ENCODE results near the gene KRTAP9-1. TPM values are rescaled to one million over a fixed set of nuclear protein-coding genes. Genes with fewer than 3 reads are reported as not detected.

The KRTAP9-1 gene
- total RNA-seq, 2 experiments from 2014 or later, result not detected

GRCh38 chr17:41196068-41196467 is 6.4 kb downstream of the KRTAP9-1 start:
- Histone ChIP-seq H3K9me3 (ENCODE audit: low read length) (no peaks in the 10 kb centered on the region), H3K79me2 (ENCODE audit: insufficient read depth, low read depth, low read length) (no peaks in the 10 kb centered on the region), H2AFZ (ENCODE audit: low read length) (no peak overlapping the region), H3K4me2 (ENCODE audit: low read length) (no peak overlapping the region), H4K20me1 (ENCODE audit: insufficient read depth, low read length) (no peaks in the 10 kb centered on the region), H3K4me3 (ENCODE audit: low read depth, low read length, poor library complexity, severe bottlenecking) (no peak overlapping the region), H3K27ac (ENCODE audit: low read depth, low read length, poor library complexity, severe bottlenecking) (no peak overlapping the region), H3K36me3 (ENCODE audit: insufficient read depth, low read length) (no peaks in the 10 kb centered on the region), H3K9me2 (ENCODE audit: insufficient read depth, low read length) (no peaks in the 10 kb centered on the region), H3K4me1 (ENCODE audit: insufficient read depth, low read length, poor library complexity, severe bottlenecking) (no peaks in the 10 kb centered on the region)
- TF ChIP-seq, protein P1, sequence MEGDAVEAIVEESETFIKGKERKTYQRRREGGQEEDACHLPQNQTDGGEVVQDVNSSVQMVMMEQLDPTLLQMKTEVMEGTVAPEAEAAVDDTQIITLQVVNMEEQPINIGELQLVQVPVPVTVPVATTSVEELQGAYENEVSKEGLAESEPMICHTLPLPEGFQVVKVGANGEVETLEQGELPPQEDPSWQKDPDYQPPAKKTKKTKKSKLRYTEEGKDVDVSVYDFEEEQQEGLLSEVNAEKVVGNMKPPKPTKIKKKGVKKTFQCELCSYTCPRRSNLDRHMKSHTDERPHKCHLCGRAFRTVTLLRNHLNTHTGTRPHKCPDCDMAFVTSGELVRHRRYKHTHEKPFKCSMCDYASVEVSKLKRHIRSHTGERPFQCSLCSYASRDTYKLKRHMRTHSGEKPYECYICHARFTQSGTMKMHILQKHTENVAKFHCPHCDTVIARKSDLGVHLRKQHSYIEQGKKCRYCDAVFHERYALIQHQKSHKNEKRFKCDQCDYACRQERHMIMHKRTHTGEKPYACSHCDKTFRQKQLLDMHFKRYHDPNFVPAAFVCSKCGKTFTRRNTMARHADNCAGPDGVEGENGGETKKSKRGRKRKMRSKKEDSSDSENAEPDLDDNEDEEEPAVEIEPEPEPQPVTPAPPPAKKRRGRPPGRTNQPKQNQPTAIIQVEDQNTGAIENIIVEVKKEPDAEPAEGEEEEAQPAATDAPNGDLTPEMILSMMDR (conservative IDR thresholded peaks at IDR 0.05; ENCODE audit: low read length), result no peak
- TF ChIP-seq EZH2phosphoT487 (IDR thresholded peaks at IDR 0.05; ENCODE audit: borderline replicate concordance, low read depth, low read length), result no peak
- POLR2A ChIA-PET, result no interaction called here
- DNase-seq (ENCODE audit: low spot score), result no peak
- CTCF ChIA-PET (ENCODE audit: unreplicated experiment), result no interaction called here
- intact Hi-C loops (cut with micrococcal nuclease; ENCODE audit: unreplicated experiment), result no loop called here
- no TSS peak for BruUV-seq (replicated peaks)

GRCh38 chr17:41199421-41200078 is 9.9 kb downstream of the KRTAP9-1 start:
- intact Hi-C loops (cut with micrococcal nuclease; ENCODE audit: unreplicated experiment), result no loop called here
- no peak for DNase-seq (ENCODE audit: low spot score)
- H2AFZ ChIP-seq (ENCODE audit: low read length), result no peak overlapping the region
- H3K4me2 ChIP-seq (ENCODE audit: low read length), result no peak overlapping the region
- ChIA-PET CTCF (ENCODE audit: unreplicated experiment) (no interaction called here), POLR2A (no interaction called here)
- no peaks in the 10 kb centered on the region for H4K20me1 ChIP-seq (ENCODE audit: insufficient read depth, low read length)
- H3K36me3 ChIP-seq (ENCODE audit: insufficient read depth, low read length), result no peaks in the 10 kb centered on the region
- no TSS peak for BruUV-seq (replicated peaks)
- H3K9me2 ChIP-seq (ENCODE audit: insufficient read depth, low read length), result no peaks in the 10 kb centered on the region
- TF ChIP-seq EZH2phosphoT487 (IDR thresholded peaks at IDR 0.05; ENCODE audit: borderline replicate concordance, low read depth, low read length), result no peak
- TF ChIP-seq, protein P1 (conservative IDR thresholded peaks at IDR 0.05; ENCODE audit: low read length), result no peak
- no peak overlapping the region for H3K4me3 ChIP-seq (ENCODE audit: low read depth, low read length, poor library complexity, severe bottlenecking)
- no peaks in the 10 kb centered on the region for H3K79me2 ChIP-seq (ENCODE audit: insufficient read depth, low read depth, low read length)
- no peaks in the 10 kb centered on the region for H3K4me1 ChIP-seq (ENCODE audit: insufficient read depth, low read length, poor library complexity, severe bottlenecking)
- H3K9me3 ChIP-seq (ENCODE audit: low read length), result no peaks in the 10 kb centered on the region
- no peak overlapping the region for H3K27ac ChIP-seq (ENCODE audit: low read depth, low read length, poor library complexity, severe bottlenecking)

- no TSS peak for BruUV-seq (replicated peaks)
- H3K4me2 ChIP-seq (ENCODE audit: low read length), result no peak overlapping the region
- no peak overlapping the region for H3K4me3 ChIP-seq (ENCODE audit: low read depth, low read length, poor library complexity, severe bottlenecking)
- no peaks in the 10 kb centered on the region for H3K9me2 ChIP-seq (ENCODE audit: insufficient read depth, low read length)
- ChIA-PET CTCF (ENCODE audit: unreplicated experiment) (no interaction called here), POLR2A (no interaction called here)
- intact Hi-C loops (cut with micrococcal nuclease; ENCODE audit: unreplicated experiment), result no loop called here
- DNase-seq (ENCODE audit: low spot score), result no peak
- no peaks in the 10 kb centered on the region for H3K79me2 ChIP-seq (ENCODE audit: insufficient read depth, low read depth, low read length)
- H3K9me3 ChIP-seq (ENCODE audit: low read length), result no peaks in the 10 kb centered on the region
- no peak overlapping the region for H3K27ac ChIP-seq (ENCODE audit: low read depth, low read length, poor library complexity, severe bottlenecking)
- no peak overlapping the region for H2AFZ ChIP-seq (ENCODE audit: low read length)
- TF ChIP-seq, protein P1 (conservative IDR thresholded peaks at IDR 0.05; ENCODE audit: low read length), result no peak
- TF ChIP-seq EZH2phosphoT487 (IDR thresholded peaks at IDR 0.05; ENCODE audit: borderline replicate concordance, low read depth, low read length), result no peak
- H3K4me1 ChIP-seq (ENCODE audit: insufficient read depth, low read length, poor library complexity, severe bottlenecking), result no peaks in the 10 kb centered on the region
- no peaks in the 10 kb centered on the region for H4K20me1 ChIP-seq (ENCODE audit: insufficient read depth, low read length)
- no peaks in the 10 kb centered on the region for H3K36me3 ChIP-seq (ENCODE audit: insufficient read depth, low read length)
These were observed 22.3 kb downstream of the KRTAP9-1 start for GRCh38 chr17:41211845-41212466.
